GM23338 (cell line): ENCODE results near the gene ZSCAN18. TPM values are rescaled to one million over a fixed set of nuclear protein-coding genes. Genes with fewer than 3 reads are reported as not detected.

Source experiments
- ATAC-seq: fragments of 200-7000 bp; cut with Tn5 transposase; 3 replicates; pipeline ENCODE4 v1.9.1; 2020
- DNase-seq: peaks from one replicate; pipeline ENCODE4 v3.0.0-alpha.2; 2015; ENCODE audit warnings: low spot score
- H2AFZ ChIP-seq: fragments of 200-600 bp; sonication (generic); 2 replicates; pipeline ENCODE4 v1.8.0; 2016; ENCODE audit warnings: antibody characterized with exemption, mild to moderate bottlenecking, moderate library complexity
- H3F3A ChIP-seq: fragments of 200-600 bp; sonication (generic); replicated peaks from 2 replicates; pipeline ENCODE4 v1.8.0; 2017; ENCODE audit warnings: antibody characterized with exemption, mixed run types, low read depth
- H3K27ac ChIP-seq: fragments of 200-600 bp; sonication (generic); 2 replicates; pipeline ENCODE4 v1.6.1; 2016; ENCODE audit warnings: low read depth
- H3K27me3 ChIP-seq: fragments of 200-600 bp; sonication (generic); 2 replicates; pipeline ENCODE4 v1.8.0; 2016; ENCODE audit warnings: mild to moderate bottlenecking, mixed run types, moderate library complexity; ENCODE audit not compliant: insufficient read depth
- H3K36me3 ChIP-seq: fragments of 200-600 bp; sonication (generic); 2 replicates; pipeline ENCODE4 v1.8.0; 2016; ENCODE audit warnings: mild to moderate bottlenecking; ENCODE audit not compliant: insufficient read depth
- H3K4me1 ChIP-seq: fragments of 200-600 bp; sonication (generic); 2 replicates; pipeline ENCODE4 v1.8.0; 2016; ENCODE audit warnings: mild to moderate bottlenecking, moderate library complexity; ENCODE audit not compliant: insufficient read depth
- H3K4me2 ChIP-seq: fragments of 200-600 bp; sonication (generic); 2 replicates; pipeline ENCODE4 v1.7.1; 2017; ENCODE audit warnings: mixed run types
- H3K4me3 ChIP-seq: fragments of 200-600 bp; sonication (generic); 2 replicates; pipeline ENCODE4 v1.6.1; 2016; ENCODE audit warnings: mixed run types
- H3K79me2 ChIP-seq: fragments of 200-600 bp; sonication (generic); replicated peaks from 2 replicates; pipeline ENCODE4 v1.8.0; 2017; ENCODE audit warnings: mild to moderate bottlenecking; ENCODE audit not compliant: insufficient read depth
- H3K9me2 ChIP-seq: fragments of 200-600 bp; sonication (generic); 2 replicates; pipeline ENCODE4 v1.8.0; 2017; ENCODE audit not compliant: insufficient read depth
- H4K20me1 ChIP-seq: fragments of 200-600 bp; sonication (generic); replicated peaks from 2 replicates; pipeline ENCODE4 v1.8.0; 2017; ENCODE audit warnings: mild to moderate bottlenecking; ENCODE audit not compliant: insufficient read depth
- H3K27ac Mint-ChIP-seq: 2 replicates; pipeline ENCODE4 v1.8.0; 2020; ENCODE audit warnings: inconsistent platforms, mild to moderate bottlenecking, moderate library complexity, mixed read lengths
- H3K27me3 Mint-ChIP-seq: 3 replicates; pipeline ENCODE4 v1.8.0; 2022; ENCODE audit warnings: low read depth, mild to moderate bottlenecking, moderate library complexity, mixed read lengths, inconsistent platforms; ENCODE audit not compliant: insufficient read depth, poor library complexity
- H3K36me3 Mint-ChIP-seq: 3 replicates; pipeline ENCODE4 v1.8.0; 2021; ENCODE audit warnings: low read depth, mild to moderate bottlenecking, inconsistent platforms, moderate library complexity, mixed read lengths
- H3K4me1 Mint-ChIP-seq: 3 replicates; pipeline ENCODE4 v1.8.0; 2020; ENCODE audit warnings: mild to moderate bottlenecking, inconsistent platforms, mixed read lengths
- H3K4me3 Mint-ChIP-seq: 3 replicates; pipeline ENCODE4 v1.8.0; 2021; ENCODE audit warnings: moderate library complexity, mild to moderate bottlenecking, inconsistent platforms, mixed read lengths
- H3K9me3 Mint-ChIP-seq: 3 replicates; pipeline ENCODE4 v1.8.0; 2020; ENCODE audit warnings: moderate library complexity, mild to moderate bottlenecking, inconsistent platforms, mixed read lengths
- CREB1 ChIP-seq: fragments of 250-450 bp; sonication (Bioruptor Pico); IDR thresholded peaks from 2 replicates; pipeline ENCODE4 v1.5.0; 2020; ENCODE audit warnings: low read depth, mild to moderate bottlenecking, moderate library complexity
- EZH2 ChIP-seq: fragments of 200-600 bp; sonication (generic); IDR thresholded peaks from one replicate; pipeline ENCODE4 v1.8.0; 2017; ENCODE audit warnings: antibody characterized with exemption, mild to moderate bottlenecking, low read depth; ENCODE audit not compliant: unreplicated experiment
- JUNB ChIP-seq: IDR thresholded peaks from one replicate; pipeline ENCODE4 v1.6.1; 2016; ENCODE audit warnings: antibody characterized with exemption; ENCODE audit not compliant: unreplicated experiment
- NANOG ChIP-seq: IDR thresholded peaks from 2 replicates; pipeline ENCODE4 v1.6.1; 2016; ENCODE audit warnings: antibody characterized with exemption, borderline replicate concordance
- REST ChIP-seq: IDR thresholded peaks from one replicate; pipeline ENCODE4 v1.6.1; 2018; ENCODE audit warnings: antibody characterized with exemption; ENCODE audit not compliant: unreplicated experiment
- STAT1 ChIP-seq: IDR thresholded peaks from one replicate; pipeline ENCODE4 v1.6.1; 2016; ENCODE audit warnings: antibody characterized with exemption; ENCODE audit not compliant: unreplicated experiment
- ZNF114 ChIP-seq: fragments of 250-450 bp; sonication (Bioruptor Pico); IDR thresholded peaks from 2 replicates; pipeline ENCODE4 v1.5.0; 2020; ENCODE audit warnings: mild to moderate bottlenecking, moderate library complexity
- ZNF331 ChIP-seq: fragments of 250-450 bp; sonication (Bioruptor Pico); IDR thresholded peaks from 2 replicates; pipeline ENCODE4 v1.5.0; 2020; ENCODE audit warnings: low read depth, mild to moderate bottlenecking, moderate library complexity
- polyA plus RNA-seq: library from polyadenylated mRNA; unstranded; fragments of >200 nt; fragmentation: Nextera tagmentation; extraction: Ambion mirVana; gene quantifications from 2 replicates; pipeline ENCODE4 v1.2.1, GENCODE V29; 2016
- total RNA-seq: library from RNA; depleted of rRNA; stranded (reverse); fragments of >200 nt; shearing (Covaris generic); gene quantifications from 2 replicates; pipeline ENCODE4 v1.2.3, GENCODE V29; 2014

Gene ZSCAN18
- total and polyA plus RNA-seq, 2 experiments from 2014 or later = 25.1 to 75.0 TPM

GRCh38 chr19:58063712-58064111 is 34.3 kb downstream of the ZSCAN18 start:
- H3K27ac Mint-ChIP-seq = no peak overlapping the region
- DNase-seq (no peak), ATAC-seq (no peak)
- TF ChIP-seq EZH2 = no peak
- no peak for TF ChIP-seq CREB1
- peaks cover 88% of the 10 kb centered on the region for H3K36me3 Mint-ChIP-seq
- Histone ChIP-seq H3K36me3 (peaks cover 31% of the 10 kb centered on the region), H3K9me2 (0 out of 2 replicates have a peak, but pooled peaks cover 6% of the 10 kb centered on the region), H3F3A (no peaks in the 10 kb centered on the region), H2AFZ (no peak overlapping the region), H3K27me3 (no peaks in the 10 kb centered on the region), H3K4me2 (no peak overlapping the region), H3K4me1 (no peaks in the 10 kb centered on the region; the same call in 1 of the 2 replicates), H3K4me3 (no peak overlapping the region), H3K27ac (no peak overlapping the region), H3K79me2 (no peaks in the 10 kb centered on the region), H4K20me1 (no peaks in the 10 kb centered on the region)
- peaks cover 20% of the 10 kb centered on the region for H3K27me3 Mint-ChIP-seq
- no peak overlapping the region for H3K4me3 Mint-ChIP-seq
- peaks cover 90% of the 10 kb centered on the region for H3K9me3 Mint-ChIP-seq
- H3K4me1 Mint-ChIP-seq = peaks cover 3% of the 10 kb centered on the region; the same call in 2 of the 3 replicates

- TF ChIP-seq STAT1 (no peak), REST (no peak), ZNF331 (CRISPR knock-in tag) (no peak), JUNB (no peak), NANOG (no peak), EZH2 (no peak), ZNF114 (CRISPR knock-in tag) (no peak)
- Histone ChIP-seq H4K20me1 (no peaks in the 10 kb centered on the region), H3K4me2 (peak overlapping the region; percentile 81; the same call in 1 of the 2 replicates), H2AFZ (no peak overlapping the region), H3K79me2 (no peaks in the 10 kb centered on the region), H3K27ac (no peak overlapping the region), H3K4me1 (peaks cover 11% of the 10 kb centered on the region), H3K4me3 (peak overlapping the region; percentile 66; the same call in 1 of the 2 replicates), H3K36me3 (peaks cover 8% of the 10 kb centered on the region; the same call in 1 of the 2 replicates), H3K27me3 (no peaks in the 10 kb centered on the region), H3F3A (0 out of 2 replicates have a peak, but pooled peaks cover 4% of the 10 kb centered on the region), H3K9me2 (0 out of 2 replicates have a peak, but pooled peaks cover 6% of the 10 kb centered on the region)
- DNase-seq = no peak
- H3K9me3 Mint-ChIP-seq = peaks cover 80% of the 10 kb centered on the region
- ATAC-seq = no peak
- peaks cover 62% of the 10 kb centered on the region for H3K36me3 Mint-ChIP-seq
- H3K27ac Mint-ChIP-seq = no peak overlapping the region
- peak overlapping the region; percentile 44; the same call in 1 of the 3 replicates for H3K4me3 Mint-ChIP-seq
- H3K27me3 Mint-ChIP-seq = peaks cover 17% of the 10 kb centered on the region
- peaks cover 8% of the 10 kb centered on the region for H3K4me1 Mint-ChIP-seq
Measured at GRCh38 chr19:58060231-58060630, 37.8 kb downstream of the ZSCAN18 start.
